ENCODE results near the gene BCORL1. TPM values are rescaled to one million over a fixed set of nuclear protein-coding genes. Genes with fewer than 3 reads are reported as not detected.
A peak's percentile ranks its signal among the peaks of the same experiment; 100 is the strongest.

BCORL1 gene
- total RNA-seq, 4 donors from 2014 or later: 7.4 to 16.5 (median 11.5) TPM

- H3K4me3 ChIP-seq: no peak overlapping the region
- DNase-seq: no peak
- no peaks in the 10 kb centered on the region for H3K36me3 ChIP-seq
- no peaks in the 10 kb centered on the region for H3K27me3 ChIP-seq
- TF ChIP-seq POLR2A (IDR thresholded peaks at IDR 0.05): no peak
- no peak for TF ChIP-seq CTCF (IDR thresholded peaks at IDR 0.05)
- peaks cover 0 to 3% (median 0%) of the 10 kb centered on the region in 4 donors for H3K9me3 ChIP-seq
- H3K27ac ChIP-seq: peak overlapping the region; percentile 63 to 74 (median 72)
- peaks cover 0 to 3% (median 0%) of the 10 kb centered on the region in 4 donors for H3K4me1 ChIP-seq
These were observed 24.4 kb upstream of the BCORL1 start for GRCh38 chrX:129958083-129958465.

- Histone ChIP-seq H3K36me3 (no peaks in the 10 kb centered on the region), H3K4me1 (peaks cover 0 to 3% (median 0%) of the 10 kb centered on the region in 4 donors), H3K4me3 (no peak overlapping the region), H3K9me3 (peaks cover 0 to 3% (median 0%) of the 10 kb centered on the region in 4 donors), H3K27ac (no peak overlapping the region), H3K27me3 (no peaks in the 10 kb centered on the region)
- TF ChIP-seq POLR2A (IDR thresholded peaks at IDR 0.05) (no peak), CTCF (IDR thresholded peaks at IDR 0.05) (no peak)
- no peak for DNase-seq
These were observed 23.5 kb upstream of the BCORL1 start for GRCh38 chrX:129958814-129959492.

GRCh38 chrX:129959493-129959832 lies 23.0 kb upstream of the BCORL1 start:
- Histone ChIP-seq H3K4me3 (no peak overlapping the region), H3K9me3 (peaks cover 0 to 3% (median 0%) of the 10 kb centered on the region in 4 donors), H3K4me1 (peaks cover 0 to 3% (median 0%) of the 10 kb centered on the region in 4 donors), H3K36me3 (no peaks in the 10 kb centered on the region), H3K27me3 (no peaks in the 10 kb centered on the region), H3K27ac (no peak overlapping the region)
- TF ChIP-seq CTCF (IDR thresholded peaks at IDR 0.05): no peak
- TF ChIP-seq POLR2A (IDR thresholded peaks at IDR 0.05): no peak
- DNase-seq: peak in 1 of 3 donors; percentile 55

- TF ChIP-seq CTCF (IDR thresholded peaks at IDR 0.05): no peak
- peak; percentile 46 to 50 for TF ChIP-seq POLR2A (IDR thresholded peaks at IDR 0.05)
- peak overlapping the region; percentile 18 to 72 (median 58) for H3K27ac ChIP-seq
- peak; percentile 81 to 92 (median 82) for DNase-seq
- peak overlapping the region; percentile 15 to 36 (median 26) for H3K4me3 ChIP-seq
- peaks cover 0 to 3% (median 0%) of the 10 kb centered on the region in 4 donors for H3K4me1 ChIP-seq
- H3K36me3 ChIP-seq: no peaks in the 10 kb centered on the region
- H3K27me3 ChIP-seq: no peaks in the 10 kb centered on the region
- peaks cover 0 to 3% (median 0%) of the 10 kb centered on the region in 4 donors for H3K9me3 ChIP-seq
These were observed 21.0 kb upstream of the BCORL1 start for GRCh38 chrX:129961180-129962083.

- Histone ChIP-seq H3K9me3 (peaks cover 0 to 3% (median 0%) of the 10 kb centered on the region in 4 donors), H3K4me1 (peaks cover 0 to 3% (median 0%) of the 10 kb centered on the region in 4 donors), H3K4me3 (no peak overlapping the region), H3K36me3 (no peaks in the 10 kb centered on the region), H3K27ac (no peak overlapping the region), H3K27me3 (no peaks in the 10 kb centered on the region)
- TF ChIP-seq POLR2A (IDR thresholded peaks at IDR 0.05) (no peak), CTCF (IDR thresholded peaks at IDR 0.05) (no peak)
- DNase-seq: no peak
These were observed 18.7 kb upstream of the BCORL1 start for GRCh38 chrX:129963729-129964128.

Measured in Peyer's patch (tissue), 4 donors.